CD4-positive, alpha-beta T cell treated with Interleukin-6 for 4 hours (primary cell): ENCODE measurements around the gene ZNF487.
"Not testable (repeated sequence)": the region's sequence is repeated elsewhere in the genome, so short reads cannot be mapped to it uniquely, and the experiment has no call there.

Source experiments
- DNase-seq: peaks from one replicate; pipeline ENCODE4 v3.0.0-alpha.2; 2020; ENCODE audit warnings: mixed read lengths

ZNF487 gene

GRCh38 chr10:43407148-43407575 is 29.7 kb upstream of the ZNF487 start:
- peak; percentile 57 for DNase-seq

GRCh38 chr10:43407576-43408330 is 29.2 kb upstream of the ZNF487 start:
- peak; percentile 89 for DNase-seq

- DNase-seq: no peak
These were observed 28.6 kb upstream of the ZNF487 start for GRCh38 chr10:43408331-43408709.

GRCh38 chr10:43408710-43409384 is 28.1 kb upstream of the ZNF487 start, which contains the start of gene HNRNPF:
Gene HNRNPF (minus strand): TSS chr10:43409186. CDS start chr10:43387884, 21,302 bp downstream.
- peak; percentile 94 for DNase-seq

- peak; percentile 71 for DNase-seq
These were observed 27.4 kb upstream of the ZNF487 start for GRCh38 chr10:43409385-43410109.

- DNase-seq: no peak
These were observed 26.6 kb upstream of the ZNF487 start for GRCh38 chr10:43410345-43410744.

- no peak for DNase-seq
These were observed 25.4 kb upstream of the ZNF487 start for GRCh38 chr10:43411536-43411935.

- no peak for DNase-seq
These were observed 21.4 kb upstream of the ZNF487 start for GRCh38 chr10:43415544-43415943.

- DNase-seq: peak; percentile 43
These were observed 18.8 kb upstream of the ZNF487 start for GRCh38 chr10:43417950-43418768.

- DNase-seq: no peak
These were observed 16.9 kb upstream of the ZNF487 start for GRCh38 chr10:43419997-43420368.

GRCh38 chr10:43420369-43421200 is 16.3 kb upstream of the ZNF487 start:
- peak; percentile 82 for DNase-seq

- DNase-seq: no peak
These were observed 15.8 kb upstream of the ZNF487 start for GRCh38 chr10:43421201-43421507.

- no peak for DNase-seq
These were observed 15.4 kb upstream of the ZNF487 start for GRCh38 chr10:43421519-43421918.

GRCh38 chr10:43421944-43422343 is 15.0 kb upstream of the ZNF487 start:
- DNase-seq: not testable (repeated sequence)

- DNase-seq: no peak
These were observed 12.5 kb upstream of the ZNF487 start for GRCh38 chr10:43424416-43424815.

GRCh38 chr10:43426476-43426875 is 10.4 kb upstream of the ZNF487 start:
- DNase-seq: not testable (repeated sequence)

GRCh38 chr10:43427166-43427825 is 9.6 kb upstream of the ZNF487 start:
- DNase-seq: peak; percentile 65

- no peak for DNase-seq
These were observed 5.8 kb upstream of the ZNF487 start for GRCh38 chr10:43430926-43431663.

GRCh38 chr10:43437141-43437870 is 395 bp downstream of the ZNF487 start:
- no peak for DNase-seq
